Mesendoderm (in vitro differentiated cells): ENCODE data around the gene ERP44.

Experiments
- DNase-seq: peaks from one replicate; pipeline ENCODE4 v3.0.0; 2013
- H2AK5ac ChIP-seq: 2 replicates; pipeline ENCODE4 v1.6.1; 2013; ENCODE audit warnings: low read length, inconsistent platforms
- H2BK120ac ChIP-seq: 2 replicates; pipeline ENCODE4 v1.6.1; 2013; ENCODE audit warnings: low read depth, mild to moderate bottlenecking, low read length, moderate library complexity, mixed read lengths
- H2BK15ac ChIP-seq: replicated peaks from 2 replicates; pipeline ENCODE4 v1.6.1; 2013; ENCODE audit warnings: low read depth, mild to moderate bottlenecking, moderate library complexity
- H2BK5ac ChIP-seq: 2 replicates; pipeline ENCODE4 v1.6.1; 2013; ENCODE audit warnings: low read length, inconsistent platforms
- H3K18ac ChIP-seq: 2 replicates; pipeline ENCODE4 v1.6.1; 2013; ENCODE audit warnings: mild to moderate bottlenecking, low read length, mixed read lengths
- H3K23ac ChIP-seq: one replicate; pipeline ENCODE4 v1.6.1; 2013; ENCODE audit warnings: low read length
- H3K27ac ChIP-seq: 2 replicates; pipeline ENCODE4 v1.5.1; 2013; ENCODE audit warnings: low read depth, mild to moderate bottlenecking, inconsistent platforms, low read length, moderate library complexity
- H3K27me3 ChIP-seq: 2 replicates; pipeline ENCODE4 v1.6.1; 2013; ENCODE audit warnings: low read length, control low read depth, mild to moderate bottlenecking, inconsistent platforms; ENCODE audit not compliant: insufficient read depth, poor library complexity
- H3K36me3 ChIP-seq: 2 replicates; pipeline ENCODE4 v1.6.1; 2013; ENCODE audit warnings: low read length, inconsistent platforms; ENCODE audit not compliant: control insufficient read depth, insufficient read depth
- H3K4ac ChIP-seq: one replicate; pipeline ENCODE4 v1.6.1; 2013; ENCODE audit warnings: low read depth, mild to moderate bottlenecking, low read length, moderate library complexity
- H3K4me1 ChIP-seq: 2 replicates; pipeline ENCODE4 v1.6.1; 2013; ENCODE audit warnings: low read depth, low read length, inconsistent platforms; ENCODE audit not compliant: control insufficient read depth
- H3K4me2 ChIP-seq: 2 replicates; pipeline ENCODE4 v1.6.1; 2013; ENCODE audit warnings: low read length
- H3K4me3 ChIP-seq: 2 replicates; pipeline ENCODE4 v1.5.1; 2013; ENCODE audit warnings: mild to moderate bottlenecking, low read length
- H3K56ac ChIP-seq: one replicate; pipeline ENCODE4 v1.6.1; 2013; ENCODE audit warnings: low read length
- H3K79me1 ChIP-seq: 2 replicates; pipeline ENCODE4 v1.6.1; 2013; ENCODE audit warnings: low read length, inconsistent platforms
- H3K79me2 ChIP-seq: 2 replicates; pipeline ENCODE4 v1.6.1; 2013; ENCODE audit warnings: mild to moderate bottlenecking, low read length; ENCODE audit not compliant: control insufficient read depth, insufficient read depth
- H3K9ac ChIP-seq: 2 replicates; pipeline ENCODE4 v1.6.1; 2013; ENCODE audit warnings: low read length, inconsistent platforms
- H4K5ac ChIP-seq: one replicate; pipeline ENCODE4 v1.6.1; 2013; ENCODE audit warnings: low read length
- H4K8ac ChIP-seq: one replicate; pipeline ENCODE4 v1.6.1; 2013; ENCODE audit warnings: low read depth, mild to moderate bottlenecking, control low read depth, low read length, moderate library complexity
- WGBS: extraction: QIAGEN DNeasy Blood & Tissue Kit; methylation state at CpG from one replicate; pipeline ENCODE4 v1.1.7; 2013; ENCODE audit warnings: low lambda C conversion rate, missing lambda C conversion rate; ENCODE audit not compliant: insufficient coverage; ENCODE audit errors: extremely low coverage; 5-methylcytosine and 5-hydroxymethylcytosine counted together

ERP44 gene

DNA sequence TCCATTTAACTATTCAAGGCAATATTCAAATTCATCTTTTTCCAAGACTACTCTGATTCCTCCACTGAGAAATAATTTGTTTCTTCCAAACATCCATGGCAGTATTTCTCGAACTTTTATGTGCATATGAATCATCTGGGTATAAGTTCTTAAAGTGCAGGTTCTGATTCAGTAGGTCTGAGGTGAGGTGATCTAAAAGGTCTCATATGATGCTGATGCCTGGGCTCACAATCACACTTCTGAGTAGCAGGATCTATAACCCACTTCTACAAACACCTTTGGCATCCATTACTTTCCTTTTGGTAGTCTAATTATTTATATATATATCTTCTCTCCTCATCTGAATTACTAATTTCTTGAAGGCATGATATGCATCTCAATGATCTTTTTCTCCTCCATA lies 7.2 kb downstream of the ERP44 start:
- peaks cover under 1% of the 10 kb centered on the region for H3K79me1 ChIP-seq
- H3K4me2 ChIP-seq, result no peak overlapping the region
- no peak overlapping the region for H3K56ac ChIP-seq
- H2BK15ac ChIP-seq, result no peak overlapping the region
- H3K4me3 ChIP-seq, result no peak overlapping the region
- no peaks in the 10 kb centered on the region for H3K36me3 ChIP-seq
- no peak overlapping the region for H2AK5ac ChIP-seq
- H4K8ac ChIP-seq, result no peak overlapping the region
- H3K27ac ChIP-seq, result no peak overlapping the region
- no peak overlapping the region for H3K18ac ChIP-seq
- no peak overlapping the region for H3K9ac ChIP-seq
- H2BK5ac ChIP-seq, result no peak overlapping the region
- H3K23ac ChIP-seq, result no peak overlapping the region
- H4K5ac ChIP-seq, result no peak overlapping the region
- no CpG with 5 or more reads among the region's 1 CpG for WGBS
- H3K27me3 ChIP-seq, result no peaks in the 10 kb centered on the region
- peaks cover under 1% of the 10 kb centered on the region for H3K79me2 ChIP-seq
- H3K4me1 ChIP-seq, result no peaks in the 10 kb centered on the region
- H3K4ac ChIP-seq, result no peak overlapping the region
- H2BK120ac ChIP-seq, result no peak overlapping the region
- no peak for DNase-seq

DNA sequence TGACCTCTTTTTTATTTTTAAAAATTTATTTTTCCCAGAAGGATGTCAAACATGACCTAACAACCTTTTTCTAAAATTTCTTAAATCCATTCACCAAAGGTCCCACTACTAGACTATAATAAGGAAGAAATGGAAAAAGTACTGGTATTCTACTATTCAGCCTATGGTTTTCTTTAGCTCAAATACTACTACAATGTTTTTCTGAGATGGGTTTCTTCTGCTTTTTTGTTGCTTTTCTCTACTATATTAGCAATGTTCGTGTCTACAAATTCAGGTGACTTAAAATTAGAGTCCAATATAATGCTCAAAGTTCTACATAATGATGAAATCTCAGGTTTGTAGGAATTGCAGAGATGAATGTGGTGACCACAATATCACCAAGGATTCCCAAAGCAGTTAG lies 7.9 kb downstream of the ERP44 start:
- no CpG with 5 or more reads among the region's 1 CpG for WGBS
- no peak overlapping the region for H3K4me3 ChIP-seq
- no peak overlapping the region for H2BK120ac ChIP-seq
- H3K4me1 ChIP-seq, result no peaks in the 10 kb centered on the region
- H3K27ac ChIP-seq, result no peak overlapping the region
- no peak overlapping the region for H3K18ac ChIP-seq
- no peak overlapping the region for H2BK5ac ChIP-seq
- no peak overlapping the region for H3K9ac ChIP-seq
- H3K27me3 ChIP-seq, result no peaks in the 10 kb centered on the region
- peaks cover 2% of the 10 kb centered on the region for H3K79me2 ChIP-seq
- no peaks in the 10 kb centered on the region for H3K79me1 ChIP-seq
- no peaks in the 10 kb centered on the region for H3K36me3 ChIP-seq
- no peak overlapping the region for H4K8ac ChIP-seq
- no peak overlapping the region for H2BK15ac ChIP-seq
- no peak overlapping the region for H3K4me2 ChIP-seq
- DNase-seq, result no peak
- no peak overlapping the region for H3K4ac ChIP-seq
- no peak overlapping the region for H4K5ac ChIP-seq
- no peak overlapping the region for H3K56ac ChIP-seq
- no peak overlapping the region for H3K23ac ChIP-seq
- H2AK5ac ChIP-seq, result no peak overlapping the region

DNA sequence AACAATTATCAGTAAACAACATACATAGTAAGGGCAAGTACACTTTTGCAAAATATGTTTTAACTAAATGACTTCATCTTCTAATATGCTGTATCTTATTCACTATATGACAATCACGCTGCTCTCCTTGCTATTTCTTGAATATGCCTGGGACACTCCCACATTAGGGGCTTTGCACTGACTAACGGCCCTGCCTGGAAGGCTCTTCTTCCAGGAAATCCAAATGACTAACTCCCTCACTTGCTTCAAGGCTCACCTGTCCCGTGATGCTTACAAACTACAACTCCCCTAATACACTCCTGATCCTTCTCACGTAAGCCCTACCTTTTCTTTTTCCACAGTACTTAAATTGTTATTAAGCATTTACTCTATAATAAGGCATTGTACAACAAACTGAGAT lies 10.6 kb downstream of the ERP44 start:
- H3K4me3 ChIP-seq, result no peak overlapping the region
- no peak overlapping the region for H2BK5ac ChIP-seq
- no peak overlapping the region for H3K23ac ChIP-seq
- no peak overlapping the region for H3K18ac ChIP-seq
- H3K27me3 ChIP-seq, result no peaks in the 10 kb centered on the region
- peaks cover 2% of the 10 kb centered on the region for H3K79me2 ChIP-seq
- peak; percentile 14 for DNase-seq
- H3K56ac ChIP-seq, result no peak overlapping the region
- H3K9ac ChIP-seq, result no peak overlapping the region
- H3K79me1 ChIP-seq, result peaks cover 2% of the 10 kb centered on the region
- H3K4me2 ChIP-seq, result no peak overlapping the region
- H3K36me3 ChIP-seq, result no peaks in the 10 kb centered on the region
- no peak overlapping the region for H2BK15ac ChIP-seq
- no CpG with 5 or more reads among the region's 4 CpGs for WGBS
- no peak overlapping the region for H2AK5ac ChIP-seq
- H4K8ac ChIP-seq, result no peak overlapping the region
- no peak overlapping the region for H3K4ac ChIP-seq
- no peaks in the 10 kb centered on the region for H3K4me1 ChIP-seq
- H3K27ac ChIP-seq, result no peak overlapping the region
- H2BK120ac ChIP-seq, result no peak overlapping the region
- no peak overlapping the region for H4K5ac ChIP-seq

GRCh38 chr9:100087218-100087617 lies 11.6 kb downstream of the ERP44 start:
- Histone ChIP-seq H3K23ac (no peak overlapping the region), H3K27me3 (no peaks in the 10 kb centered on the region), H3K18ac (no peak overlapping the region), H2AK5ac (no peak overlapping the region), H3K56ac (no peak overlapping the region), H3K9ac (no peak overlapping the region), H3K4me1 (no peaks in the 10 kb centered on the region), H3K4ac (no peak overlapping the region), H4K5ac (no peak overlapping the region), H3K27ac (no peak overlapping the region), H3K36me3 (no peaks in the 10 kb centered on the region), H2BK15ac (no peak overlapping the region), H2BK120ac (no peak overlapping the region), H3K79me1 (peaks cover 2% of the 10 kb centered on the region), H3K4me2 (no peak overlapping the region), H3K79me2 (peaks cover 4% of the 10 kb centered on the region), H4K8ac (no peak overlapping the region), H3K4me3 (no peak overlapping the region), H2BK5ac (no peak overlapping the region)
- WGBS, result no CpG with 5 or more reads among the region's 1 CpG
- DNase-seq, result no peak

DNA sequence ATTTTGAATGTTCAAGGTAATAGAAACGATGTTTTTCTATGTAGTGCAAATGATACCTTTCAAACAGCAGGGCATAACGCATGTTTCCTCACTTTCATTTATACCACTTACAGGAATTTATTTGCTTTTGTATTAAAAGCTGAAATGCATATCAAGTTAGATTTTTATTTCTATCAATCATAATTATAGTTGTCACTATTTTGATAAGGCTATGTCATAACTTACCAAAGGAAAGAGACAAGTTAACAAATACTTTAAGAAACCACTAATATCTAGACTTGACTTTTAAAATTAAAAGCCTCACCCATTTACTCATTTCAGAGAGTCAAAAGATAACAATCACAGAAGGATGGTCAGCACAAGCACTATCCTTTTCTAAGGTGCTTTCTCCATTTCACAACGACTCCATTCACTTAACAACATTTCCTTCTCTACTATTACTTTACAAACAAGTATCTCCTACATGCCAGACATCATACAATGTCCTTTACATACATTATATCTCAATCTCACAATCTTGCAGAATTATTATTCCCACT lies 12.6 kb downstream of the ERP44 start:
- no peak for DNase-seq
- H3K4ac ChIP-seq, result no peak overlapping the region
- H4K5ac ChIP-seq, result no peak overlapping the region
- H2AK5ac ChIP-seq, result no peak overlapping the region
- peaks cover 2% of the 10 kb centered on the region for H3K79me1 ChIP-seq
- H2BK15ac ChIP-seq, result no peak overlapping the region
- H3K79me2 ChIP-seq, result peaks cover 4% of the 10 kb centered on the region
- no peak overlapping the region for H3K4me3 ChIP-seq
- WGBS, result 100% methylated on average over 1 of the region's 3 CpGs
- H3K27me3 ChIP-seq, result no peaks in the 10 kb centered on the region
- no peak overlapping the region for H3K4me2 ChIP-seq
- H3K18ac ChIP-seq, result no peak overlapping the region
- no peak overlapping the region for H3K27ac ChIP-seq
- H2BK5ac ChIP-seq, result no peak overlapping the region
- H4K8ac ChIP-seq, result no peak overlapping the region
- H3K23ac ChIP-seq, result no peak overlapping the region
- no peaks in the 10 kb centered on the region for H3K4me1 ChIP-seq
- H3K56ac ChIP-seq, result no peak overlapping the region
- H3K9ac ChIP-seq, result no peak overlapping the region
- no peak overlapping the region for H2BK120ac ChIP-seq
- no peaks in the 10 kb centered on the region for H3K36me3 ChIP-seq

DNA sequence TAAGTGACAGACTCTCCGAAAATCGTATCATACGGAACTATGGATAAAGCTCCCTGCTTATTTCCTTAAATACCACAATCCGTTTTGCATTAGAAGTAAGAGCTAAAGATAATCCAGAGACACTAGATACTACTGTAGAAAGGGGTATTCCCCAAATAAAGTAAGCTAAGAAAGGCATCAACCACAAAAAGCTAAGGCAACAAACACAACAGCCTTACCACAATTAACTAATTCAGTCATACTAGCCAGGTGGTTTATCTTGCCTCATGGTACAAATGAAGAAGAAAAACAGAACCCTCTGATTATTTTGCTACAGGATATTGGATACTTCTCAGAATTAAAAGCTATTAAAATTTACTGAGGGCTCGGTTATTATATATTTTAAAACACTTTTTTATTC lies 14.1 kb downstream of the ERP44 start:
- H3K18ac ChIP-seq, result no peak overlapping the region
- no peak for DNase-seq
- H3K4me2 ChIP-seq, result no peak overlapping the region
- H3K56ac ChIP-seq, result no peak overlapping the region
- H2BK5ac ChIP-seq, result no peak overlapping the region
- H2BK120ac ChIP-seq, result no peak overlapping the region
- H4K8ac ChIP-seq, result no peak overlapping the region
- H3K27me3 ChIP-seq, result no peaks in the 10 kb centered on the region
- H2AK5ac ChIP-seq, result no peak overlapping the region
- no peak overlapping the region for H3K4ac ChIP-seq
- H3K23ac ChIP-seq, result no peak overlapping the region
- H3K79me1 ChIP-seq, result peaks cover 2% of the 10 kb centered on the region
- WGBS, result no CpG with 5 or more reads among the region's 5 CpGs
- no peaks in the 10 kb centered on the region for H3K4me1 ChIP-seq
- H3K27ac ChIP-seq, result no peak overlapping the region
- H3K9ac ChIP-seq, result no peak overlapping the region
- H2BK15ac ChIP-seq, result no peak overlapping the region
- H4K5ac ChIP-seq, result no peak overlapping the region
- H3K4me3 ChIP-seq, result no peak overlapping the region
- H3K36me3 ChIP-seq, result no peaks in the 10 kb centered on the region
- H3K79me2 ChIP-seq, result peaks cover 4% of the 10 kb centered on the region
